ENCODE results near the gene MORC3.

Gene MORC3

GRCh38 chr21:36320421-36321324 lies 676 bp downstream of the MORC3 start:
- Histone ChIP-seq H3K4me1 (no peaks in the 10 kb centered on the region), H3K36me3 (ENCODE audit: control insufficient read depth, insufficient read depth, low read length) (no peaks in the 10 kb centered on the region), H3K9me3 (ENCODE audit: control insufficient read depth, low read length) (no peaks in the 10 kb centered on the region)

GRCh38 chr21:36321325-36322082 lies 1.5 kb downstream of the MORC3 start:
- TF ChIP-seq CTCF (IDR thresholded peaks at IDR 0.05) = no peak
- H2AFZ ChIP-seq = no peak overlapping the region

More at GRCh38 chr21:36320421-36321324, 676 bp downstream of the MORC3 start:
- H2AFZ ChIP-seq = peak overlapping the region; percentile 51
- H3K4me3 ChIP-seq (ENCODE audit: low read depth, low read length) = peak overlapping the region; percentile 85
- H3K4me2 ChIP-seq (ENCODE audit: low read length) = peak overlapping the region; percentile 86
- no peak for TF ChIP-seq CTCF (IDR thresholded peaks at IDR 0.05)
- no peaks in the 10 kb centered on the region for H3K27me3 ChIP-seq (ENCODE audit: control insufficient read depth, insufficient read depth, low read length)
- H3K27ac ChIP-seq = peak overlapping the region; percentile 97
- H3K9ac ChIP-seq = peak overlapping the region; percentile 95
- H3K79me2 ChIP-seq = peaks cover 10% of the 10 kb centered on the region

GRCh38 chr21:36322083-36322424 lies 2.1 kb downstream of the MORC3 start:
- Histone ChIP-seq H3K27me3 (ENCODE audit: control insufficient read depth, insufficient read depth, low read length) (no peaks in the 10 kb centered on the region), H3K9me3 (ENCODE audit: control insufficient read depth, low read length) (no peaks in the 10 kb centered on the region), H3K4me2 (ENCODE audit: low read length) (no peak overlapping the region), H3K9ac (no peak overlapping the region), H3K79me2 (peaks cover 10% of the 10 kb centered on the region), H3K4me3 (ENCODE audit: low read depth, low read length) (peak overlapping the region; percentile 85), H3K36me3 (ENCODE audit: control insufficient read depth, insufficient read depth, low read length) (no peaks in the 10 kb centered on the region), H3K4me1 (no peaks in the 10 kb centered on the region), H3K27ac (no peak overlapping the region), H2AFZ (no peak overlapping the region)
- TF ChIP-seq CTCF (IDR thresholded peaks at IDR 0.05) = no peak

More at GRCh38 chr21:36321325-36322082, 1.5 kb downstream of the MORC3 start:
- Histone ChIP-seq H3K4me2 (ENCODE audit: low read length) (peak overlapping the region; percentile 86), H3K36me3 (ENCODE audit: control insufficient read depth, insufficient read depth, low read length) (no peaks in the 10 kb centered on the region), H3K4me3 (ENCODE audit: low read depth, low read length) (peak overlapping the region; percentile 85), H3K27ac (peak overlapping the region; percentile 97), H3K9ac (no peak overlapping the region), H3K79me2 (peaks cover 10% of the 10 kb centered on the region), H3K9me3 (ENCODE audit: control insufficient read depth, low read length) (no peaks in the 10 kb centered on the region), H3K27me3 (ENCODE audit: control insufficient read depth, insufficient read depth, low read length) (no peaks in the 10 kb centered on the region), H3K4me1 (no peaks in the 10 kb centered on the region)

GRCh38 chr21:36323032-36323431 lies 3.0 kb downstream of the MORC3 start:
- no peak overlapping the region for H3K27ac ChIP-seq
- H3K9ac ChIP-seq = no peak overlapping the region

More at GRCh38 chr21:36323032-36323431, 3.0 kb downstream of the MORC3 start:
- no peak for TF ChIP-seq CTCF (IDR thresholded peaks at IDR 0.05)
- H3K27me3 ChIP-seq (ENCODE audit: control insufficient read depth, insufficient read depth, low read length) = no peaks in the 10 kb centered on the region
- no peak overlapping the region for H3K4me2 ChIP-seq (ENCODE audit: low read length)
- no peak overlapping the region for H3K4me3 ChIP-seq (ENCODE audit: low read depth, low read length)
- no peaks in the 10 kb centered on the region for H3K4me1 ChIP-seq
- H3K9me3 ChIP-seq (ENCODE audit: control insufficient read depth, low read length) = no peaks in the 10 kb centered on the region
- no peaks in the 10 kb centered on the region for H3K36me3 ChIP-seq (ENCODE audit: control insufficient read depth, insufficient read depth, low read length)
- peaks cover 15% of the 10 kb centered on the region for H3K79me2 ChIP-seq
- H2AFZ ChIP-seq = no peak overlapping the region
